HG02884 (cell line): ENCODE data around the gene CIC.
A peak's percentile ranks its signal among the peaks of the same experiment; 100 is the strongest.

Experiments
- ATAC-seq: cut with Tn5 transposase; IDR thresholded peaks from one replicate; pipeline ENCODE4 v1.9.1; 2021; ENCODE audit warnings: mild to moderate bottlenecking, moderate library complexity; ENCODE audit not compliant: unreplicated experiment

Gene CIC

DNA sequence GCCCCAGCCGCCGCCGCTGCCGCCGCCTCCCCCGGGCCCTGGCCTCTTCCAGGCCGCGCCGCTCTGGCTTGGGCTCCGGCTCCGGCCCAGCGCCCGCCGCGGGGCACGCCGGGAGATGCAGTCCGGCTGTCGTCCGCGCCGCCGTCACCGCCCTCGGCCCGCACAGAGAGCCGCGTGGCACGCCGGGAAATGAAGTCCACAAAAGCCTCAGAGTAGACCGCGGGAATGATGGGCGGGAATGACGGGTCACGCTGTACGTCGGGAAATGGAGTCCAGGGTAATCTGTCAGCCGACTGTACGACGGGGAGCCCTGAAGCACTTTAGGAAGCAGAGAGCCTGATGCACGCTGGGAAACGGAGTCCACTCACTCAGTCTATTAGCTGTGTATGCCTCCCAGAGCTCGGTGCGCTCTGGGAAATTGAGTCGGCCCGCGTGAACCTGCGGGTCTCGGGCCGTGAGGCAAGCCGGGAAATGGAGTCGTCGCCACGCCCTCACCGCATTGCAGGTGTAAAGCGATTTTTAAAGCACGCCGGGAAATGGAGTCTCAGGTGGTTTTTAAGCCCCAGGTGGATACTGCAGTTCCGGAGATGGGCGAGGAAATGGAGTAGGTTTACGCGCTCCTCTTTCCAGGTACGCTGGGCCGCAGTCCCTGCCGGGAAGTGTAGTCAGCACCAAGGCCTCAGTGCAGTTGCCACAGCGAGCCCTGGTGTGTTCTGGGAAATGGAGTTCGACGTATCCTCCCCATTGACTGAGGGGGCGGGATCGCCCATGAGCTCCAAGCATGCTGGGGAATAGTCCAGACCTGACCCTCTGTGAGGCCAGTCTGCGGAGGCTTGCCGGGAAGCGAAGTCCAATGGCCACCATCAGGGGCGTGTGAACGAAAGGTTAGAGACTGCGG lies 26.3 kb upstream of the CIC start, which contains the start of gene GSK3A:
TSS of gene GSK3A (minus strand) at position 91 of the 898 bp plus-strand sequence. CDS start 137 bp downstream, outside the sequence.
- peak; percentile 58 for ATAC-seq

DNA sequence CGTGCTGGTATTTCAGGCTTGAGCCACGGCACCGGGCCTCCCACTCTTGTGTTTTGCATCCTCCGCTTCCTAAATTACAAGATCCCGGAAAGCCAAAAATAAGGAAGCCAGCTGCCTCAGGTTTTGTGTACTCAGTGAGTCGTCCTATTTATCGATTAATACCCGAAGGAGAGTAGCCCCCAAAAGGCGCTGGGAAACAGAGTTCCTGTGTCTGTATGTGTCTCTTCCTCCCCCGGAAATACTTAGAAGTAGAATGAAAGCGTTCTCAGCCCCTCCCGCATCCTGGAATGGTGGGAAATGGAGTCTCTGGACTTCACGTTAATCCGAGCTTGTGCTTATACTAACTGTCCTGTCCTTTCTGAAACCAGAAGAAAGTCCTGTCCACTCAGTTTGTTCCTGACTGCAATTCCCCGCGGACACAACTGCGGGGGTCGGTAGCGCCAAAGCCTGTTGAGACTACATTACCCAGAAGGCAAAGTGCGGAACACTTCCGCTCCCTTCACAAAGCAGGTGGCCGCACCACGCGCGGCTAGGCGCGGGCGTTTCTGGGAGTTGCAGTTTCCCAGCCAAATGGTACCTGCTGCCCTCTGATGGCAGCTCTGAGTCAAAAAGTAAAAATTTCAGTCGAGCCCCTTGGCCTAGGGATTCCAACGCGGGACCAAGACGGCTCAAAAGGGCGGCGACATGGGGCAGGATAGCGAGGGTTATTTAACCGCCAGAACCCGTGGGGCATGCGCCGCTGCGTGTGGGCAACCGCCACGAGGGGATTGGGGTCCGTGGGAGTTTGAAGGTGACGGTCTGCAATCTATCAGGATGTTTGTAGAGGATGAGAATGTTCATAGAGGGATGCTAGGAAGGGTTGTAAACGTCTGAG lies 24.5 kb upstream of the CIC start:
- ATAC-seq, result peak; percentile 26

DNA sequence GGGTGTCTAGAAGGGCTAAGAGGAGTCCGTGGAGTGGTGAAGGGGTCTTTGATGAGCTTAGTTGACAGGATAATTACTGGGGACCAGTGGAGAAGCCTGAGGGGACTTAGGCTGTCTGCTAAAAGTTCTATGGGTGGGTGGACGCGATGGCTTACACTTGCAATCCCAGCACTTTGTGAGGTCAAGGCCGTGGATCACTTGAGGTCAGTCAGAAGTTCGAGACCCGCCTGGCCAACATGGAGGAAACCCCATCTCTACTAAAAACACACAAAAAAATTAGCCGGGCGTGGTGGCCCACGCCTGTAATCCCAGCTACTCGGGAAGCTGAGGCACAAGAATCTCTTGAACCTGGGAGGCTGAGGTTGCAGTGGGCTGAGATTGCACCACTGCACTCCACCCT lies 23.8 kb upstream of the CIC start:
- no peak for ATAC-seq

DNA sequence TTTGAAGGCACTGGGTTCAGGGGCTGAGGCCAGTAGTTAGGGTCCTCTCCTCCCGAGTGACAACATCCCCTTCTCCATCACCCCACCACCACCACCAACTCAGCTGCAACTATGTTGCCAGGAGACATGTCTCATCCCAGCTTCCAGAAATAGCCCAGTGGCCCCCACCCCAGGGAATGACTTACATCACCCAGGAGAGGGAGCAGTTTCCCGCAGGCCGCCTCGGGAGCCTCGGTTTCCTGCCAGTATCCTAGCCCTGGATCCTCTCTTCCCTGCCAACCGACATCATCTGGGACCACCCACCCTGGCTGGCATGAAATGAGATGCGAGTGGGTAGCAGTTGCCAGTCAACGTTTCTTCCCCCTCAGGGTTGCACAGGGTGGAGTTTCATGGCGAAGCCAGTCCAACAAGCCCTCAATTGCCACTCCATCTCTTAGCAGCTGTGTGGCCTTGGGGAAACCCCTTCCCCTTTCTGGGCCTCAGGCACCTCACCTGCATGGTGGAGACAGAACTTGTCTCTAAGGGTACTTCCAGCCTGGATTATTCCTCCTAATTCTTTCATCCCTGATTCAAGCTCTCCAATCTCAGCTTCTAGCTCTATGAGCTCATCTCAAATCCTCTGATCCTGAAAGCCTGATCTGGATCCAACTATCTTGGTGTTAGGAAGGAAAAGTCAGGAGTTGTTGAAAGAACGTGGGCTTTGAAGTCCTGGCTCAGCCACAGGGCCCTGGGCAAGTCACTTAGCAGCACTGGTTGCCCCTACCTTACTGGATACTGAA lies 22.7 kb upstream of the CIC start:
- no peak for ATAC-seq

DNA sequence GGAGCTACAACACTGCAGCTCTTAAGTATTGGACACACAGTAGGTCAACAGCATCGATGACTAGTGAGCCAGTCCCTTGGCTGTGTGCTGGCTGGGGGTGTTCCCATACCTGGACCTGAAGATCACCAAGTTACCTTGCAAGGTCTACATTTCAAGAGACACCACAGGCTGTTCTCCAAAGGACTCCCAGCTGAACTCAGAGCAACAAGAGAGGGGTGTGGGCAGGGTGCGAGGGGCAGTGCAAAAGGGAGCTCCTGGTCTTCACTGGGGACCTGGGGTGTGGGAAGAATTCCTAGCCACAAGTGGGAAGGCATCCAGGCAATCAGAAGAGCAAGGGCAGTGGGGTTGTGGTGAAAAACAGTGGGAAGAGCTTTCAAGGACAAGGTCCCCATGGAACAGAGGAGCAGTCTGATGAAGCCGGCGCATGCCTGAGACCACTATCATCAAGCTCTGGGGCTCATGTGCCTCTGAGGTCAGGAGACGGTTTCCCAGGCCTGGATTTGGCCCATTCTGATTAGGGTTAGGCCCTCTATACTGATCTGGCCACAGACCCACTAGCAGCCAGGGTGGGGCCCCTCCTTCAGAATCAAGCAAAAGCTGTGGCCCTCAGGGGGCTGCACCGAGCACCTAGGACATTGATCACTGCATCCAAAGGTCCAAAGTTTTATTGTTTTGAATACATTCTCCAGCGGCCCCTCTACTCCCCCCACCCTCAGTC lies 22.0 kb upstream of the CIC start:
- ATAC-seq, result no peak

DNA sequence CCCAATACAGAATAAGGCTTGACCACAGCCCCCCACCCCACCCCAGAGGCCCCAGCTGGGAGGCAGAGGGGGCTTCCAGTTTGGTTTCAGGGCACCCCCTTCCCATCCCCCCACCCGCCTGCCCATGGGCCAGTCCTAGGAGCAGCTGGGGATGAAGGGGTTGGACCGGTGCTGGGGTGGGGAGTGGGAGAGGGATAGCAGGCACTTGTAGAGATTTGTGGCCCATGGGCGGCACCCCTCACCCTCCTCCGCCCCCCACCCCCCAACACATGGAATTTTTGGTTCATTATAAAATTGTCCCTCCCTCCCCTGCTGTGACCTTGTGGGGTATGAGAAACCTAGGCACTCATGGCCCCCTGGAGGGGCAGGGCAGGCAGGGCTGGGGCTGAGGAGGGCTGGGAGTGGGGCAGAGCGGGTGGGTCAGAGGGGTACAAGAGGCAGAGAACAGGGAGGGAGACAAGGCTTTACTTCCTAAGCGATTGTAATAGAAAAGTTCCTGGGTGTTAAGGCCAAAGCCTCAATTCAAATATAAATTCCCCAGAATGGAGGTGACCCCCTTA lies 21.3 kb upstream of the CIC start:
- ATAC-seq, result no peak

DNA sequence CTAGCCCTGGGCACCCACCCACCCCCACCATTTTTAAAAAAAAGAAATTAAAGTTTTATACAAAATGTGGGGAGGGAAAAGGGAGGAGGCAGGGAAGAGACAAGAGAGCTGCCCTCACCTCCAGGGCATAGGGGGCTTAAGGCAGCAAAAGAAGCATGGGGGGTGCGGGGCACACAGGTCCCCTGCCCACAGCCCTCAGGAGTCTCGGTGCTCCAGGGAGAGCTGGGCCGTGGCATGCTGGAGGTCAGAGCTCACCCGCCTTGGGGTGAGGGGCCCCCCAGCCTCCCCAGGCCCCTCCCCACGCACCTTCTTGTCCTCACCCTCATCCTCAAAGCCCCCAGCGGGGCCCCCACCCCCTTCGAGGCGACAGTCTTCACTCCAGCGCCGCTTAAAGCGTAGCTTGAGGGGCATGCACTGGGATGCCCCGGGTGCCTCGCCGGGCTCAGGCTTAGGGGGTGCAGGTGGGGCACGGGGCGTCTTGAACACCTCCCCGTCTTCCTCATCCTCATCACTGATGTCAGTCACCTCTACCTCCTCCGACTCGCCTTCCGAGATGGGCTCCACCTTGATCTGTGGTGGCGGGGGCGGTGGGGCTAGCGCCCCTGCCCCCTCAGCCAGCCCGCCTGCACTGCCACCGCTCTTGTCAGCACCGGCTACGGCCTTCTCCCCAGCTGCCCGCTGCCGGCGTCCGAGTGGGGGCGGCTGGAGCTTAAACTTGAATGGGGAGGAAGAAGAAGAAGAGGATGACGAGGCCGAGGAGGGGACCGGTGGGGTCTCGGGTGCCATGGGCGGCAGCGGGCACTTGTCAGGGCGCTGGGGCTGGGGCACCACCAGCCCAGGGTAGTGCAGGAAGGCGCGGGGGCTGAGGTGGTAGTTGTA lies 20.5 kb upstream of the CIC start:
- no peak for ATAC-seq

DNA sequence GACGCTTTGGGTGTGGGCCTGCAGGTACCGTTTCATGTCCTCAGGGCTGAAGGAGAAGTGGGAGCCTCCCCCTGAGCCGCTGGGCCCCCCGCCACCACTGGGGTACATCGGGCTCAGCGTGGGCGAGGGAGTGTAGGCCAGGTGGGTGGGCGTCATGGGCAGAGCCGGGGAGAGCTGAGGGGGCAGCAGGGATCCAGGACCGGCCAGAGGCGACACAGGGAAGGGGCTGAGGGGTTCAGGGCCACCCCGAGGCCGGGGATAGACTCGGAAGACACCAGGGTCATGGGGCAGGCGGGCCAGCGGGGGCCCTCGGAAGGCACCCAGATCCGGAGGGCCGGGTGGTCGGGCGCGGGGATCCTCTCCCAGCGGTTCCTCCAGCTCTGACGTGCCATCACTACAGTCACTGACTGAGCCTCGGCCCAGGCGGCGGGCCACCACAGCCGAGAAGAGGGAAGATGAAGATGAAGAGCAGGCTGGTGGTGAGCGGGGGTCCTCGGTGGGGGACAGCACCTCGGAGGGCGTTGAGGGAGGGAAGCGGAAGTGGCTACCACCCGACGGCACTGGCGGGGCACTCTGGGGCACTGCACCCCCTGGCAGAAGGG lies 19.8 kb upstream of the CIC start:
- ATAC-seq, result no peak

DNA sequence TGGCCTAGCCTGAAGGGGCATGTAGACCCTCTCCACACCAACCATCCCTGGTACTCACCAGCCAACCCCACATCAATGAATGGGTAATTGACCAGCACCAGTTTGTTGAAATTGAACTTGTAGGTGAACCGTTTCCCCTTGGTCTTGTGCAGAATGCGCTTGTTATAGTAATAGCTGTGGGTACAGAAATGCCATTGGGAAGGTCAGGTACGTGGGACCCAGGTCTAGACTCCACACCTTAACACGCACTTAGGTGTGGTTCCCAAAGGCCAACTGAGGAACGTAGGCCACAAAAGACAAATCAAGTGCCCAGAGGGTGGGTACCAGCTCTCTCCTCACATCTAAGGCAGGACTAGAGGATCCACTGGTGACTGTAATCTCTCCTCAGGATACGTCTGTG lies 19.3 kb upstream of the CIC start:
- ATAC-seq, result no peak

DNA sequence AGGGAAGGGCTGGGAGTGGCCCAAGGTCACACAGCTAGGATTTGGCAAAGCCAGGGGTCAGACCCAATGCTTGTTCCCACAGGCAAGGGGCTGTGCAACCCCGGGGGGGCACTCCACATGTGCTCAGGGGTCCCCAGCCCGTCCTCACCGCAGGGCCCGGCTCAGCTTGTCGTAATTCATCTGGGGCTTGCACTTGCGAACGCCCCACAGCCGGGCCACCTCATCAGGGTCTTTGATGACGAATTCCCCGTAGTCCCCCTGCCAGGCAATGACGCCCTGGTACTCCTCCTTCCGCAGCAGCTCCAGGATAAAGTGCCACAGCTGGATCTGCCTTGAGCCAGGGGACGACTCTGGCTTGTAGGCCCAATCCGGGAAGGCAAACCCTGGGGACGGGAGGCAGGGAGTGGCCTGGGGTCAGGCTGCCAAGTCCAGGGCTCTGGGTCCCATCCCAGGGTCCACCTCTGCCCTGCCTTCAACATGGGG lies 18.8 kb upstream of the CIC start:
- ATAC-seq, result no peak

DNA sequence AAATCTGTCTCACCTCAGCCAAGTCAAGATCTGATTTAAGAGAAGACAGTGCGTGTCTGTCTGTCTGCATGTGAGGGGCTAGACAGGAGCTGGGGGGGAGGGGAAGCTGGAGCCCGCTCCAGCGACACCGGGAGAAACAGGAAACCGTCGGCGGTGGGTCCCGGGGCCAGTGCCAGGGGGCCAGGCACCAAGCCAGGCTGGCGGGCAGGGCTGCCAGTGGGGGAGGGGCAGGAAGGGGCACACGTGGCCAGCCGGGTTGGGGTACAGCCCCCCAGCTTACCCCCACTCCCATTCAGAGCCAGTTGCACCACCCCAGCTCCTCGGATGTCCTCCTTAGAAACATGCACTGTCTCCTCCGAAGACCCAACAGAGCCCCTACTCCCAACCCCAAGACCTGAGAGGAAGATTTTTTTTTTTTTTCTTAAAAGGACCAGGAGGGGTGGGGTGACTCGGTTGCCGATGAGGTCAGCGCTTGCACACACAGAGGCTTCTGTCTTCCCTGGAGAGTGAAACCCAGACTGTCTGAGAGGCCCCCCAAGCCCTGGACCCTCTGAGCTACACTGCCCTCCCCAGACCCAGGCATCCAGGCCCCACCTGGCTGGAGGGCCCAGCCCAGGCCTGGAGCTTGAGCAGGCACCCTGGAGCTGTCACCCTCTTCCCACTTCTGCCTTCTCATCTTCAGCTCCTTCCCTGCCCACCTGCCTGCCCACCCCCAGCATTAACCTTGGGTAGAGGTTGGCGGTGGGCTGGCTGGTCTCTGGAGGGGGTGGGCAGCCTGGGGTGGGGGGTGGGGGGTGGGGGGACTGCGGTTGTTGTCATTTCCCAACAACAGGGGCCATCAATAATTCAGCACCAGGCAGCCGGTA lies 18.2 kb upstream of the CIC start:
- ATAC-seq, result no peak

DNA sequence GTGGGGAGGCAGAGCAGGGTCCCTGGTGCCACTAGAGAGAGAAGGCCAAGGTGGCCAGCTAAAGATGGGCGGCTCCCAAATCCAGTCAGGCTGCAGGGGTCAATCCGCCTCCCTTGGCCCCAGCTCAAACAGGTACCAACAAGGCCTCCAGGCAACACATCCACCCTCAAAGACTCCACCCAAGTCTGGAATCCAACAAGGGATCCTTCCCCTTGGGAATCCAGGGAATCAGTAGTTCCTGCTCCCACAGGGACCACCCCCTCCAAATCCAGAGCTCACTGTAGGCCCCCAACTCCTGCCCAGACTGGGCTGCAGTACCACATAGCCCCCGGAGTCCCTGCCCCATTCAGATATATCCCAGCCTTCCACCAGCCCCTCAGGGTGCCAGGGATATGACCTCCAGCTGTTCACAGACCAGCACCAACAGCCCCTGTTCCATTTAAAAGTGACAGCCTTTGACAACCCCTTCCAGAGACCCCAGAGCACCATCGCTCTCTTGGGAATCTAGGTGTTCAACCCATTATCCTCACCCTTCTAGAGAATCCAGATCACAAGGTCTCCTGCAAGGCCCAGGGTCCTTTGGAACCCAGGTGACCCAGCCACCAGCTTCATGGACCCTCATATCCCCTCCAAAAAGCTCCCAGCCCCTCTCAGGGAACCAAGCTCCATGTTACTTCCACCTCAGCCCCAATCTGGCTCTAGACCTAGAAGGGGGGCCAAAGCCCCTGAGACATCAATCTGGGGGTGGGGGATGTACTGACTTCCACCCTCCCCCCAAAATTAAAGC lies 17.3 kb upstream of the CIC start:
- ATAC-seq, result no peak

DNA sequence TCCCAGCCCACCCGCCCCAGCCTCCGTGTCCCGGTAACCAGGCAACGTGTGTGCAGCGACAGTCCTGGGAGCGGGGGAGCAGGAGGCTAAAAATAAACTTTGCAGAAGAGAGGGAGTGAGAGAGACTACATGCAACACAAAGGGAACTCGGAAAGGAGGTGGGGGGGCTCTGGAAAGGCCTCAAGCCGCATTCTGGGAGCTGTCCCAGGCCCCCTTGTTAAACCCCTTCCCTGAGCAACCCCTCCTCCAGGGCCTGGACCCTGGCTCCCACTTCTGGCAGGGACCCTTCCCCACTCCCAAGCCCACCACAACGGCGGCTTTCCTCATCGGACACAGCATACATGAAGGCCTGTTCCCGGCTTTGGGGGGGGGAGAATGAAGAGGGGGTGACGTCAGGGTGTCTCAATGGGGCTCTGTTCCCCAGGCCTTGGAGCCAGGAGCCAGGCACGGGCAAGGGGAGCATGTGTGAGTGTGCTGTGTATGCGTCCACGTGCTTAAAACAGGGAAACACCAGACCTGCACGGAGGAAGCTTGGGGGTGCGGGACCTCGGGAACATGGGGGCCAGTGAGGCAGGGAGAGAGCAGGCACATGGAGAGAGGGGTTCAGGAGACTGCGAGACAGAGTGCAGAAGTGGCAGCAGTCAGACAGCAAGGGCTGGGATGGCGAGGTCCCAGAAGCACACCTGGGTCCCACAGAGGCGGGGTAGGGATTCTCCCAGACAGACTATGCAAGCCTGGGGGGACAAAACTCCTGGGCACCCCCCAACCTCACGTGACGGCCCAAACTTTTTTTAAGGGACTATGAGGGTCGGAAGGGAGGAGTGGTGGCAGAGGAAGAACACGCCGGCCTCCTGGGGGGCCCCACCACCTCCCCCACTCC lies 16.4 kb upstream of the CIC start:
- no peak for ATAC-seq

DNA sequence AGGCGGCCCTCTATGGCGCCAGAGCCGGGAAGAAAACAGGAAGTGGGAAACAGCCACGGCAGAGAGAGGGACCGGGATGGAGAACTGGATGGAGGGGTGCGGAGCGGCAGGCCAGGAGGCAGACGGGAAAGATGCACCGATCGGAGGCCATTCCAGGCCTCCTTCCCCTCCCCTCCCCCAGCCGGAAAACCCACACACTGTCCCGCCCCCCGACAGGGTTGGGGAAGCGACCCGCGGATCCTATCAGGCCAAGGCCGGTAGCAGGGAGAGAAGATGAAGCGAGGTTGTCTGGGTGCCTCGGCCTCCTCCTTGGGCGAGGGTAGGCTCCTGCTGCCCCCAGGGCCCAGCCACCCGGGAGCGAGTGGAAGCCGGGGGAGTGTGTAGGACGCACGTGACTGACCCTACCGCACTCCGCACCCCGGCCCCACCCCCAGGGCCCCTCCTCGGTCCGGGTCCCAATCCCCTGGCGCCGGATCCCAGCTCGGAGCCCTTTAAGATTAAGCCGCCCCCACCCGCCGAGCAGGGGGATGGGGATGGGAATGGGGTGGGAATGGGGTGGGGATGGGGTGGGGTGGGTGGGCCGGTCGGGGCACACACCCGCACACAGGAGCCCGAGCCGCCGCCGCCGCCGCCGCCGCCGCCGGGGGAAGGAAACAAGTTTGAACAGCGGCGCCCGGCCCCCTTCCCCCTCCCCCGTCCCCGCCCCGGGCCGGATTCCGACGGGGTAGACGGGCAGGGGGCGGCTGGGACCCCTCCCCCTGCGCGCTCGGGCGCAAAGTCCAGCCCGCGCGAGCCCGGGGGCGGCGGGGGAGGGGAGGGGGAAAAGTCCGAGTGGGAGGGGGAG lies 15.6 kb upstream of the CIC start:
- ATAC-seq, result no peak
